GM23338 (cell line): ENCODE results near the gene ROR1. TPM values are rescaled to one million over a fixed set of nuclear protein-coding genes. Genes with fewer than 3 reads are reported as not detected.

Experiments used
- ATAC-seq: fragments of 200-7000 bp; cut with Tn5 transposase; 3 replicates; pipeline ENCODE4 v1.9.1; 2020
- DNase-seq: peaks from one replicate; pipeline ENCODE4 v3.0.0-alpha.2; 2015; ENCODE audit warnings: low spot score
- H2AFZ ChIP-seq: fragments of 200-600 bp; sonication (generic); 2 replicates; pipeline ENCODE4 v1.8.0; 2016; ENCODE audit warnings: antibody characterized with exemption, mild to moderate bottlenecking, moderate library complexity
- H3F3A ChIP-seq: fragments of 200-600 bp; sonication (generic); replicated peaks from 2 replicates; pipeline ENCODE4 v1.8.0; 2017; ENCODE audit warnings: antibody characterized with exemption, mixed run types, low read depth
- H3K27ac ChIP-seq: fragments of 200-600 bp; sonication (generic); 2 replicates; pipeline ENCODE4 v1.6.1; 2016; ENCODE audit warnings: low read depth
- H3K27me3 ChIP-seq: fragments of 200-600 bp; sonication (generic); 2 replicates; pipeline ENCODE4 v1.8.0; 2016; ENCODE audit warnings: mild to moderate bottlenecking, mixed run types, moderate library complexity; ENCODE audit not compliant: insufficient read depth
- H3K36me3 ChIP-seq: fragments of 200-600 bp; sonication (generic); 2 replicates; pipeline ENCODE4 v1.8.0; 2016; ENCODE audit warnings: mild to moderate bottlenecking; ENCODE audit not compliant: insufficient read depth
- H3K4me1 ChIP-seq: fragments of 200-600 bp; sonication (generic); 2 replicates; pipeline ENCODE4 v1.8.0; 2016; ENCODE audit warnings: mild to moderate bottlenecking, moderate library complexity; ENCODE audit not compliant: insufficient read depth
- H3K4me2 ChIP-seq: fragments of 200-600 bp; sonication (generic); 2 replicates; pipeline ENCODE4 v1.7.1; 2017; ENCODE audit warnings: mixed run types
- H3K4me3 ChIP-seq: fragments of 200-600 bp; sonication (generic); 2 replicates; pipeline ENCODE4 v1.6.1; 2016; ENCODE audit warnings: mixed run types
- H3K79me2 ChIP-seq: fragments of 200-600 bp; sonication (generic); replicated peaks from 2 replicates; pipeline ENCODE4 v1.8.0; 2017; ENCODE audit warnings: mild to moderate bottlenecking; ENCODE audit not compliant: insufficient read depth
- H3K9me2 ChIP-seq: fragments of 200-600 bp; sonication (generic); 2 replicates; pipeline ENCODE4 v1.8.0; 2017; ENCODE audit not compliant: insufficient read depth
- H4K20me1 ChIP-seq: fragments of 200-600 bp; sonication (generic); replicated peaks from 2 replicates; pipeline ENCODE4 v1.8.0; 2017; ENCODE audit warnings: mild to moderate bottlenecking; ENCODE audit not compliant: insufficient read depth
- H3K27ac Mint-ChIP-seq: 2 replicates; pipeline ENCODE4 v1.8.0; 2020; ENCODE audit warnings: inconsistent platforms, mild to moderate bottlenecking, moderate library complexity, mixed read lengths
- H3K27me3 Mint-ChIP-seq: 3 replicates; pipeline ENCODE4 v1.8.0; 2022; ENCODE audit warnings: low read depth, mild to moderate bottlenecking, moderate library complexity, mixed read lengths, inconsistent platforms; ENCODE audit not compliant: insufficient read depth, poor library complexity
- H3K36me3 Mint-ChIP-seq: 3 replicates; pipeline ENCODE4 v1.8.0; 2021; ENCODE audit warnings: low read depth, mild to moderate bottlenecking, inconsistent platforms, moderate library complexity, mixed read lengths
- H3K4me1 Mint-ChIP-seq: 3 replicates; pipeline ENCODE4 v1.8.0; 2020; ENCODE audit warnings: mild to moderate bottlenecking, inconsistent platforms, mixed read lengths
- H3K4me3 Mint-ChIP-seq: 3 replicates; pipeline ENCODE4 v1.8.0; 2021; ENCODE audit warnings: moderate library complexity, mild to moderate bottlenecking, inconsistent platforms, mixed read lengths
- H3K9me3 Mint-ChIP-seq: 3 replicates; pipeline ENCODE4 v1.8.0; 2020; ENCODE audit warnings: moderate library complexity, mild to moderate bottlenecking, inconsistent platforms, mixed read lengths
- EZH2 ChIP-seq: fragments of 200-600 bp; sonication (generic); IDR thresholded peaks from one replicate; pipeline ENCODE4 v1.8.0; 2017; ENCODE audit warnings: antibody characterized with exemption, mild to moderate bottlenecking, low read depth; ENCODE audit not compliant: unreplicated experiment
- EZH2phosphoT487 ChIP-seq: fragments of 200-600 bp; sonication (generic); IDR thresholded peaks from one replicate; pipeline ENCODE4 v1.8.1; 2018; ENCODE audit warnings: antibody characterized with exemption; ENCODE audit not compliant: unreplicated experiment
- JUNB ChIP-seq: IDR thresholded peaks from one replicate; pipeline ENCODE4 v1.6.1; 2016; ENCODE audit warnings: antibody characterized with exemption; ENCODE audit not compliant: unreplicated experiment
- NANOG ChIP-seq: IDR thresholded peaks from 2 replicates; pipeline ENCODE4 v1.6.1; 2016; ENCODE audit warnings: antibody characterized with exemption, borderline replicate concordance
- POLR2AphosphoS5 ChIP-seq: IDR thresholded peaks from 2 replicates; pipeline ENCODE4 v1.6.1; 2016; ENCODE audit warnings: antibody characterized with exemption, low read depth
- STAT1 ChIP-seq: IDR thresholded peaks from one replicate; pipeline ENCODE4 v1.6.1; 2016; ENCODE audit warnings: antibody characterized with exemption; ENCODE audit not compliant: unreplicated experiment
- ZNF114 ChIP-seq: fragments of 250-450 bp; sonication (Bioruptor Pico); IDR thresholded peaks from 2 replicates; pipeline ENCODE4 v1.5.0; 2020; ENCODE audit warnings: mild to moderate bottlenecking, moderate library complexity
- polyA plus RNA-seq: library from polyadenylated mRNA; unstranded; fragments of >200 nt; fragmentation: Nextera tagmentation; extraction: Ambion mirVana; gene quantifications from 2 replicates; pipeline ENCODE4 v1.2.1, GENCODE V29; 2016
- total RNA-seq: library from RNA; depleted of rRNA; stranded (reverse); fragments of >200 nt; shearing (Covaris generic); gene quantifications from 2 replicates; pipeline ENCODE4 v1.2.3, GENCODE V29; 2014
- TF ChIP-seq, protein P1 (sequence below), 2 experiments: fragments of 200-600 bp in 1 of 2; sonication (generic) in 1 of 2; conservative IDR thresholded peaks; 2 replicates each; pipeline versions ENCODE4 v1.5.1 to v1.6.1; 2016 to 2017; ENCODE audit warnings: antibody characterized with exemption in 2 of 2, low read depth in 2 of 2, mild to moderate bottlenecking in 2 of 2, moderate library complexity in 1 of 2
- TF ChIP-seq, protein P2 (sequence below): IDR thresholded peaks from one replicate; pipeline ENCODE4 v1.6.1; 2018; ENCODE audit warnings: antibody characterized with exemption; ENCODE audit not compliant: unreplicated experiment
- TF ChIP-seq, protein P3 (sequence below): fragments of 250-450 bp; sonication (Bioruptor Pico); IDR thresholded peaks from 2 replicates; pipeline ENCODE4 v1.5.0; 2020; ENCODE audit warnings: mild to moderate bottlenecking, moderate library complexity

Gene ROR1
- total and polyA plus RNA-seq, 2 experiments from 2014 or later = 59.7 to 96.0 TPM

DNA sequence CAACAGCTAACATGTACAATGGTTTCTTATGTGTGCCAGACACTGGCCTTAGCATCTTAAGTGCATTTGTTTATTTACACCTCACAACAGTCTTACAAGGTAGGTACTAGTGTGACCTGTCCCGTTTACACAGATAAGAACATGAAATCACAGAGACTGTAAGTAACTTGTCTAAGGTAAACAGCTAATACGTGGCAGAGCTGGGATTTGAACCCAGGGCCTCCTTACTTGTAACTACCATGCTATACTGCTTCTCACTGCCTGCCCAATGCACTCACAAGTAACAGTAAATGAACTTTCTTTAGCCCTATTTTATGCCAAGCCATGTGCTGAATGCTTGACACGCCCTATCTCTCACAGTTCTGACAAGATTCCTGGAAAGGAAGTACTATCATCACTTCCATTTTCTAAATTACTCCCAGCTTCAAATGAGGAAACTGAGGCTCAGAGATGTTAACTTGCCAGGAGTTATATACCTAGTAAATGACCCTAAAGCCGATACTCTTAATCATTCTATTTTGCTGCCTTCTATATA lies 25.7 kb upstream of the ROR1 start (continued):
- TF ChIP-seq, protein P1, sequence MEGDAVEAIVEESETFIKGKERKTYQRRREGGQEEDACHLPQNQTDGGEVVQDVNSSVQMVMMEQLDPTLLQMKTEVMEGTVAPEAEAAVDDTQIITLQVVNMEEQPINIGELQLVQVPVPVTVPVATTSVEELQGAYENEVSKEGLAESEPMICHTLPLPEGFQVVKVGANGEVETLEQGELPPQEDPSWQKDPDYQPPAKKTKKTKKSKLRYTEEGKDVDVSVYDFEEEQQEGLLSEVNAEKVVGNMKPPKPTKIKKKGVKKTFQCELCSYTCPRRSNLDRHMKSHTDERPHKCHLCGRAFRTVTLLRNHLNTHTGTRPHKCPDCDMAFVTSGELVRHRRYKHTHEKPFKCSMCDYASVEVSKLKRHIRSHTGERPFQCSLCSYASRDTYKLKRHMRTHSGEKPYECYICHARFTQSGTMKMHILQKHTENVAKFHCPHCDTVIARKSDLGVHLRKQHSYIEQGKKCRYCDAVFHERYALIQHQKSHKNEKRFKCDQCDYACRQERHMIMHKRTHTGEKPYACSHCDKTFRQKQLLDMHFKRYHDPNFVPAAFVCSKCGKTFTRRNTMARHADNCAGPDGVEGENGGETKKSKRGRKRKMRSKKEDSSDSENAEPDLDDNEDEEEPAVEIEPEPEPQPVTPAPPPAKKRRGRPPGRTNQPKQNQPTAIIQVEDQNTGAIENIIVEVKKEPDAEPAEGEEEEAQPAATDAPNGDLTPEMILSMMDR (conservative IDR thresholded peaks at IDR 0.05; ENCODE audit: low read depth in 2 of 2) = no peak

DNA sequence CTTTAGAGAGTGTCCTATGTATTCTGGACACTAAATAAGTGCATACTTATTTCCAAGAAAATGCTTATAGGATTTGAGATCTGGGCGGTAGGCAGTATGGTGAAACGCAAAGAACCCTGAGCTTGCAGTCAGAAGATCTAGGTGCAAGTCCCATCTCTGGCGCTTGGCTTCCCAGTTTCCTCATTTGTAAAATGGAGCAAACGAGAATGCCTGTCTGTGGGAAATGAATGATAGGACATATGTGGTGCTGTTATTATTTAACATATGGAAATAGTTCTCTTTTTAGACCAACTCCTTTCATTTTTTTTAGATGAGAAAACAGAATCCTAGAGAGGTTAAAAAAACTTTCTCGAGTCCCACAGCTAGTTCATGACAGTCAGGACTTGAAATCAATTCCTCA lies 25.2 kb upstream of the ROR1 start:
- no peak overlapping the region for H3K27ac ChIP-seq
- Mint-ChIP-seq H3K4me3 (no peak overlapping the region), H3K9me3 (peaks cover 3% of the 10 kb centered on the region; the same call in 1 of the 3 replicates), H3K4me1 (peaks cover 20% of the 10 kb centered on the region), H3K27ac (no peak overlapping the region), H3K36me3 (peaks cover 8% of the 10 kb centered on the region; the same call in 1 of the 3 replicates), H3K27me3 (peaks cover 14% of the 10 kb centered on the region)
- no peaks in the 10 kb centered on the region for H3K36me3 ChIP-seq
- H3K9me2 ChIP-seq = peaks cover 7% of the 10 kb centered on the region; the same call in 1 of the 2 replicates
- H4K20me1 ChIP-seq = no peaks in the 10 kb centered on the region
- H3K4me2 ChIP-seq = no peak overlapping the region
- H3K79me2 ChIP-seq = no peaks in the 10 kb centered on the region
- ATAC-seq (no peak), DNase-seq (no peak)
- H2AFZ ChIP-seq = no peak overlapping the region
- H3K4me3 ChIP-seq = no peak overlapping the region
- H3K4me1 ChIP-seq = peaks cover 20% of the 10 kb centered on the region
- 0 out of 2 replicates have a peak, but pooled peaks cover 3% of the 10 kb centered on the region for H3F3A ChIP-seq
- no peaks in the 10 kb centered on the region for H3K27me3 ChIP-seq
- TF ChIP-seq, protein P2, sequence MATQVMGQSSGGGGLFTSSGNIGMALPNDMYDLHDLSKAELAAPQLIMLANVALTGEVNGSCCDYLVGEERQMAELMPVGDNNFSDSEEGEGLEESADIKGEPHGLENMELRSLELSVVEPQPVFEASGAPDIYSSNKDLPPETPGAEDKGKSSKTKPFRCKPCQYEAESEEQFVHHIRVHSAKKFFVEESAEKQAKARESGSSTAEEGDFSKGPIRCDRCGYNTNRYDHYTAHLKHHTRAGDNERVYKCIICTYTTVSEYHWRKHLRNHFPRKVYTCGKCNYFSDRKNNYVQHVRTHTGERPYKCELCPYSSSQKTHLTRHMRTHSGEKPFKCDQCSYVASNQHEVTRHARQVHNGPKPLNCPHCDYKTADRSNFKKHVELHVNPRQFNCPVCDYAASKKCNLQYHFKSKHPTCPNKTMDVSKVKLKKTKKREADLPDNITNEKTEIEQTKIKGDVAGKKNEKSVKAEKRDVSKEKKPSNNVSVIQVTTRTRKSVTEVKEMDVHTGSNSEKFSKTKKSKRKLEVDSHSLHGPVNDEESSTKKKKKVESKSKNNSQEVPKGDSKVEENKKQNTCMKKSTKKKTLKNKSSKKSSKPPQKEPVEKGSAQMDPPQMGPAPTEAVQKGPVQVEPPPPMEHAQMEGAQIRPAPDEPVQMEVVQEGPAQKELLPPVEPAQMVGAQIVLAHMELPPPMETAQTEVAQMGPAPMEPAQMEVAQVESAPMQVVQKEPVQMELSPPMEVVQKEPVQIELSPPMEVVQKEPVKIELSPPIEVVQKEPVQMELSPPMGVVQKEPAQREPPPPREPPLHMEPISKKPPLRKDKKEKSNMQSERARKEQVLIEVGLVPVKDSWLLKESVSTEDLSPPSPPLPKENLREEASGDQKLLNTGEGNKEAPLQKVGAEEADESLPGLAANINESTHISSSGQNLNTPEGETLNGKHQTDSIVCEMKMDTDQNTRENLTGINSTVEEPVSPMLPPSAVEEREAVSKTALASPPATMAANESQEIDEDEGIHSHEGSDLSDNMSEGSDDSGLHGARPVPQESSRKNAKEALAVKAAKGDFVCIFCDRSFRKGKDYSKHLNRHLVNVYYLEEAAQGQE = no peak
- no peak for TF ChIP-seq EZH2phosphoT487
- no peak for TF ChIP-seq ZNF114 (CRISPR knock-in tag)
- no peak for TF ChIP-seq JUNB
- TF ChIP-seq STAT1 = no peak
- no peak for TF ChIP-seq EZH2
- no peak for TF ChIP-seq NANOG
- TF ChIP-seq, protein P3, sequence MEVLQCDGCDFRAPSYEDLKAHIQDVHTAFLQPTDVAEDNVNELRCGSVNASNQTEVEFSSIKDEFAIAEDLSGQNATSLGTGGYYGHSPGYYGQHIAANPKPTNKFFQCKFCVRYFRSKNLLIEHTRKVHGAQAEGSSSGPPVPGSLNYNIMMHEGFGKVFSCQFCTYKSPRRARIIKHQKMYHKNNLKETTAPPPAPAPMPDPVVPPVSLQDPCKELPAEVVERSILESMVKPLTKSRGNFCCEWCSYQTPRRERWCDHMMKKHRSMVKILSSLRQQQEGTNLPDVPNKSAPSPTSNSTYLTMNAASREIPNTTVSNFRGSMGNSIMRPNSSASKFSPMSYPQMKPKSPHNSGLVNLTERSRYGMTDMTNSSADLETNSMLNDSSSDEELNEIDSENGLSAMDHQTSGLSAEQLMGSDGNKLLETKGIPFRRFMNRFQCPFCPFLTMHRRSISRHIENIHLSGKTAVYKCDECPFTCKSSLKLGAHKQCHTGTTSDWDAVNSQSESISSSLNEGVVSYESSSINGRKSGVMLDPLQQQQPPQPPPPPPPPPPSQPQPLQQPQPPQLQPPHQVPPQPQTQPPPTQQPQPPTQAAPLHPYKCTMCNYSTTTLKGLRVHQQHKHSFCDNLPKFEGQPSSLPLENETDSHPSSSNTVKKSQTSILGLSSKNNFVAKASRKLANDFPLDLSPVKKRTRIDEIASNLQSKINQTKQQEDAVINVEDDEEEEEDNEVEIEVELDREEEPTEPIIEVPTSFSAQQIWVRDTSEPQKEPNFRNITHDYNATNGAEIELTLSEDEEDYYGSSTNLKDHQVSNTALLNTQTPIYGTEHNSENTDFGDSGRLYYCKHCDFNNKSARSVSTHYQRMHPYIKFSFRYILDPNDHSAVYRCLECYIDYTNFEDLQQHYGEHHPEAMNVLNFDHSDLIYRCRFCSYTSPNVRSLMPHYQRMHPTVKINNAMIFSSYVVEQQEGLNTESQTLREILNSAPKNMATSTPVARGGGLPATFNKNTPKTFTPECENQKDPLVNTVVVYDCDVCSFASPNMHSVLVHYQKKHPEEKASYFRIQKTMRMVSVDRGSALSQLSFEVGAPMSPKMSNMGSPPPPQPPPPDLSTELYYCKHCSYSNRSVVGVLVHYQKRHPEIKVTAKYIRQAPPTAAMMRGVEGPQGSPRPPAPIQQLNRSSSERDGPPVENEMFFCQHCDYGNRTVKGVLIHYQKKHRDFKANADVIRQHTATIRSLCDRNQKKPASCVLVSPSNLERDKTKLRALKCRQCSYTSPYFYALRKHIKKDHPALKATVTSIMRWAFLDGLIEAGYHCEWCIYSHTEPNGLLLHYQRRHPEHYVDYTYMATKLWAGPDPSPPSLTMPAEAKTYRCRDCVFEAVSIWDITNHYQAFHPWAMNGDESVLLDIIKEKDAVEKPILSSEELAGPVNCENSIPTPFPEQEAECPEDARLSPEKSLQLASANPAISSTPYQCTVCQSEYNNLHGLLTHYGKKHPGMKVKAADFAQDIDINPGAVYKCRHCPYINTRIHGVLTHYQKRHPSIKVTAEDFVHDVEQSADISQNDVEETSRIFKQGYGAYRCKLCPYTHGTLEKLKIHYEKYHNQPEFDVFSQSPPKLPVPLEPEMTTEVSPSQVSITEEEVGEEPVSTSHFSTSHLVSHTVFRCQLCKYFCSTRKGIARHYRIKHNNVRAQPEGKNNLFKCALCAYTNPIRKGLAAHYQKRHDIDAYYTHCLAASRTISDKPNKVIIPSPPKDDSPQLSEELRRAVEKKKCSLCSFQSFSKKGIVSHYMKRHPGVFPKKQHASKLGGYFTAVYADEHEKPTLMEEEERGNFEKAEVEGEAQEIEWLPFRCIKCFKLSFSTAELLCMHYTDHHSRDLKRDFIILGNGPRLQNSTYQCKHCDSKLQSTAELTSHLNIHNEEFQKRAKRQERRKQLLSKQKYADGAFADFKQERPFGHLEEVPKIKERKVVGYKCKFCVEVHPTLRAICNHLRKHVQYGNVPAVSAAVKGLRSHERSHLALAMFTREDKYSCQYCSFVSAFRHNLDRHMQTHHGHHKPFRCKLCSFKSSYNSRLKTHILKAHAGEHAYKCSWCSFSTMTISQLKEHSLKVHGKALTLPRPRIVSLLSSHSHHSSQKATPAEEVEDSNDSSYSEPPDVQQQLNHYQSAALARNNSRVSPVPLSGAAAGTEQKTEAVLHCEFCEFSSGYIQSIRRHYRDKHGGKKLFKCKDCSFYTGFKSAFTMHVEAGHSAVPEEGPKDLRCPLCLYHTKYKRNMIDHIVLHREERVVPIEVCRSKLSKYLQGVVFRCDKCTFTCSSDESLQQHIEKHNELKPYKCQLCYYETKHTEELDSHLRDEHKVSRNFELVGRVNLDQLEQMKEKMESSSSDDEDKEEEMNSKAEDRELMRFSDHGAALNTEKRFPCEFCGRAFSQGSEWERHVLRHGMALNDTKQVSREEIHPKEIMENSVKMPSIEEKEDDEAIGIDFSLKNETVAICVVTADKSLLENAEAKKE (CRISPR knock-in tag) = no peak
- TF ChIP-seq, protein P1 (conservative IDR thresholded peaks at IDR 0.05; ENCODE audit: low read depth in 2 of 2) = no peak
- no peak for TF ChIP-seq POLR2AphosphoS5
